Middle frontal gyrus (tissue), 1 donor: ENCODE data around the gene LGI4.

ENCODE experiments used
- DNase-seq: peaks from one replicate; pipeline ENCODE4 v3.0.0-alpha.2; 2015; ENCODE audit warnings: low spot score; ENCODE audit errors: extremely low spot score

The LGI4 gene

DNA sequence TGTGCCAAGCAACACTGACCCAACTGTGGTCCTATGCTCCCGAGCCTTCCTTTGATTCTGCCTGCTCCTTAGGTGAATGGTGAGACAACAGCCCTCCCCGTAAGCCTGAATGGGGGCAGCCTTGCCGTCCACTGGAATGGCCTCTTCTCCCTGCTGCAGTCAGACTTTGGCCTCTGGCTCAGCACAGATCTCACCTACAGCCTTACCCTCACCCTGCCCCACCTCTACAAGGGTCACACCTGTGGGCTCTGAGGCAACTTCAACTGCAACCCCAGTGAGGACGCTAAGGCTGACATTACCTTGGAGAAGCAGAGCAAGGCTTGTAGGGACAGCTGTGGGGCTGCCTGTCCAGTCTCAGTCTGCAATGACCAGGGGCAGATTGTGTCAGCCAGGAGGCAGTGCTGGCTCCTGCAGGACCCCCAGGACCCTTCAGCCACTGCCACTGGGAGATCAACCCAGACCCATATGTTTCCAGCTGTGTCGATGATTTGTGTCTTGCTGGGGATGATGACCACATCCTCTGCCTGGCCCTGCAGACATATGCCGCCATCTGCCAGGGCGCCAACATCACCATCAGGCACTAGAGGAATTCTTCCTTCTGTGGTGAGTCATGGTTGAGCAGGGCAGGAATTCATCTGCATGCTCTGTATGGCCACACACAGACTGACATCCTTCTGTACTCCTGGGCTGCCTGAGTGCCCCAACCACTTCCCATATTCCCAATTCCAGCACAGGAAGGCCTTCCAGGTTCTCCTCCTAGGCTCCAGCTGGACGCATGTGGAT, 46.5 kb downstream of the LGI4 start:
- DNase-seq, result no peak

DNA sequence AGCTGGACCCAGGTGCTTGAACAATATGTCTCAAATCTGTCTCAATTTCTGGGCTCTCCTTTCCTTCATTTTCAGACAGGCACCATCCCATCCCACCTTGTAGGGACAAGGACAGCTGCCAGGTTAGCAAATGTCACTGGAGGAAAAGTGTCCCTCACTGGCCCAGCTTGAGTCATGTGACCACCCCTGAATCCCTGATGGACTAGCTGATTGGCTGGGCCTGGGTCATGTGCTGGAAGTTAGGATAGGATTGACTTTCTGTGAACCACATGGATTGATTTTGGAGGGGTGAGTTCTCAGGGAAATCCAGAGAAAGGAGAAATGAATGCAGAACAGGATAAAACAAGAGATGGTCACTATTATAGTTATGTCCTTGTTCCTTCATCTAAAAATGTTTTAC, 47.5 kb downstream of the LGI4 start:
- no peak for DNase-seq

GRCh38 chr19:35086455-35086854, 48.4 kb downstream of the LGI4 start:
- DNase-seq, result no peak

DNA sequence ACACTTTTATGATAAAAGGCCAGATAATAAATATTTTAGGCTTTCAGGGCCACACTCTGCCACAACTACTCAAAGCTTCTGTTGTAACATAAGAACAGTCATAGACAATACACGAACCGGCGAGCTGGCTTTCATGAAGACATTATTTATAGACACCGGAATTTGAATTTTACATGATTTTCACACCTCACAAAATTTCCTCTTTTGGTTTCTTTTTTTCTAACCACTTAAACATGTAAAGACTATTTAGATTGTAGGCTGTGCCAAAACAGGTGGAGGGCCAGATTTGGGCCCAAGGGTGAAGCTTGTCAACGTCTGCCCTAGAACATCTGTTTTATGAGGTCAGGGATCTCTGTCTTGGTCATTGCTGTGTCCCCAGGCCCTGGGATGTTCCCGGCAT, 48.9 kb downstream of the LGI4 start:
- no peak for DNase-seq

DNA sequence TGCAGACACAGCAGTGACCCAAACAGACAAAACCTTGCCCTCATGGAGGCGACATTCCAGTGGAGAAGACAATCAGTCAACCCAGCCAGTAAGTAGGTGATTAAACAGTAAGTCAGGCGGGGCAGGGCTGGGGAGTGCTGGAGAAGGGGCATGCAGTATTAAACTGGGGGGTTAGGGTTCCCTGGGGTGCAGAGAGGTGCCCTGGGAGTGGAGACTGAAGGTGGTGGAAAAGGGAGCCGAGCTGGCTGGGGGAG, 50.4 kb downstream of the LGI4 start:
- no peak for DNase-seq

DNA sequence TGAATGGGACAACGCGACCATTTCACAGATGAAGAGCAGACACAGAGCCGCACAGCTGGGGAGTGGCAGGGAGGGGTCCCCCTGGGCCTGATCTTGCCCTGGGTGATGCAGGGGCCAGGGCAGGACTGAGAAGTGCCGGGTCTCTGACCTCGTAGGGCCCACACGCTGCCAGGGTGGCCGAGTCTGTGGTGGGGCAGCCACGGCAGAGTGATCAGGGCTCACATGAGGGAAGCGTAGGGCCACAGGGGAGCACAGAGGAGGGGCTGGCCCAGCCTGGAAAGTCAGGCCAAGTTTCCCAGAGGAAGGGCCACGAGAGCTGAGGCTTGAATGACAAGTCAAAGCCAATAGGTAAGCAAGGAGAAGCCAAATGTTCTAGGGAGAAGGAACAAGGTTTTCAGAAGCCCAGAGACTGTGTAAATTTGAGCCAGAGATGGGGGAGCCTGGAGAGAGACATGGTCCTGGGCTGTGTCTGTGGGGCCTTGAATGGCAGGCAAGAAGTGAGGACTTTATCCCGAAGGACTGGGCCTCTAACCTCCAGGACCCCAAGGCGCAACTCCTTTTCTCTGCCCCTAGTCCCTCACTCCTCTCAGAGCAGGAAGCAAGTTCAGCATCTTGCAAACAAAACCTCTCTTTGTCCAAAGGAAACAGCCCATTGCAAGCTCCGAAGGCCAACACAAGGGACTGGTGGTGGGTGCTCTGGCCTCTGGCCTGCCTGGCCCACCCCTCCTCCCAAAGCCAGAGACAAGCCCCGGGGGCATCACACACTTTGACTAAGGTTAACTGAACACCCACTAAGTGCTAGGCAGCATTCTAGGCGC, 51.0 kb downstream of the LGI4 start:
- no peak for DNase-seq

DNA sequence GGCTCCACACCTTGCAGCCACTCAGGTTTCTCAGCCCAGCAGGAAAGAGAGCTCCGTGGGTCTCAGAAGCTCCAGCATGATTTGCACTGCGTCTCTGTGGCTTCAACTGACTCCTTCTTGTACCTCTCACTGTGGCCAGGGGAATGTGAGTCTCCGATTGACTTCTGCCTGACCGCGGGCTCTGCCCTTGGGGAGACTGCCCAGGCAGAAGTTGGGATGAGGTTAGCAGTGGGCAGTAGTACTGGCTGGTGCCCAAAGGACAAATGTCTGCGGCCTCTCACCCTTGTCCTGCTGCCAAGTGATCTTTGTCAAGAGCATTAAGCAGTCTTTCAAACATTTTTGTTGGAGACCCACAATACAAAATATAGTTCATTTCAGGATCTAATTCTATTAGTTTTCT, 53.7 kb downstream of the LGI4 start:
- DNase-seq, result no peak

DNA sequence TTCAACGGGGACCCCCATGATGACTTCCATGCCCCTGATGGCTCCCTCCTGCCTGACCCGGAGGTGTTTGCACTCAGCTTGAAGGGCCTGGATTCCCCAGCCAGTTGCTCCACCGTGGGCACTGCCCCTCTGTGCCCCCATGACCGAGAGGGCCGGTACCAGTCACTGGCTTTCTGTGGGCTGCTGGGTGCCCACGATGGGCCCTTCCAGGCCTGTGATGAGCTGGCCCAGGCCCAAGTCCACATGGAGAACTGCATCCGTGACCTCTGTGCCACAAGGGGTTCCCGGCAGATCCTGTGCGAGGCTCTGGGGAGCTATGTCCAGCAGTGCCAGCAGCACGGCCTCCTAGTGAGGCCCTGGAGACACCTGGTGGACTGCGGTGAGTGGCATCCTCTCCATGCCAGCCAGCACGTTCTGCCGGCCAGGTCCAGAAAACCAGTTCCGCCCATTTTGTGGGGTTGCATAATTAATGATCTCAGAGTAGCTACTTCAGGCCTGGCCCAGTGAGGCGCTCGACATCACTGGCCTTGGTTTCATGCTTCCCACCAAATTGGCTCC, 54.2 kb downstream of the LGI4 start:
- DNase-seq, result no peak

- no peak for DNase-seq
These were observed 55.0 kb downstream of the LGI4 start for GRCh38 chr19:35079826-35080225.

- DNase-seq, result no peak
These were observed 57.2 kb downstream of the LGI4 start for GRCh38 chr19:35077411-35078223.

DNA sequence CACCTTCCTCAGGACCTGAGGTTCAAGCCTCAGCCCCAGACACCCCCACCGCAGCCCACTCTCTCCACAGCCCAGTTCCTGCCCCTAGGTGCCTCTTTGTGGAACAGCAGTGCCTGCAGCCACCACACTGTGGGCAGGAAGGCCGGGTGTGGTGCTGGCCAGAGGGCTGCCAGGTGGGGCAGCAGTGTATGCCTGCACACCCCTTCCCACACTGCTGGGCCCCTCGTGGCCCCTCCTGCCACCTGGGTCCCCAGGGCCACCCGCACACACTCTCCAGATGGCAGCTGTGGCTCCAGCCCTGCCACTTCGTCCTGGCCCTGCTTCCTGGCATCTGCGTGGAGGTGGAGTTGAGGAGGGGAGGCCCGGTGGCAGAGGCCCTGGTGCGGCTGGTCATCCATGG, 58.2 kb downstream of the LGI4 start:
- DNase-seq, result no peak

DNA sequence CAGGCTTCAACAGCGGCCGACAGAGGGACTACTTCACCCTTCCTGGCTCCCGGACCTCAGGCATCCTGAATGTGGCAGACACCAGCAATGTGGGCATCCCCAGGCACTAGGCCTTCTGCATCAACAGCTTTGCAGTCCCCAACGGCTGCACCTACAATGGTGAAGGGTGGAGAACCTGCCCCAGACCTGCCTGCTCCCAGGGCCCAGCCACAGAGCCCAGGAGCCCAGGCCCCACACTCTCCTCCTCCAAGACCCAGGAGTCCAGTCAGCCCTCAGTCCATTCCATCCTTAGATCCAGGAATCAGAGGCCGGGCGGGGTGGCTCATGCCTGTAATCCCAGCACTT, 58.9 kb downstream of the LGI4 start:
- DNase-seq, result no peak

DNA sequence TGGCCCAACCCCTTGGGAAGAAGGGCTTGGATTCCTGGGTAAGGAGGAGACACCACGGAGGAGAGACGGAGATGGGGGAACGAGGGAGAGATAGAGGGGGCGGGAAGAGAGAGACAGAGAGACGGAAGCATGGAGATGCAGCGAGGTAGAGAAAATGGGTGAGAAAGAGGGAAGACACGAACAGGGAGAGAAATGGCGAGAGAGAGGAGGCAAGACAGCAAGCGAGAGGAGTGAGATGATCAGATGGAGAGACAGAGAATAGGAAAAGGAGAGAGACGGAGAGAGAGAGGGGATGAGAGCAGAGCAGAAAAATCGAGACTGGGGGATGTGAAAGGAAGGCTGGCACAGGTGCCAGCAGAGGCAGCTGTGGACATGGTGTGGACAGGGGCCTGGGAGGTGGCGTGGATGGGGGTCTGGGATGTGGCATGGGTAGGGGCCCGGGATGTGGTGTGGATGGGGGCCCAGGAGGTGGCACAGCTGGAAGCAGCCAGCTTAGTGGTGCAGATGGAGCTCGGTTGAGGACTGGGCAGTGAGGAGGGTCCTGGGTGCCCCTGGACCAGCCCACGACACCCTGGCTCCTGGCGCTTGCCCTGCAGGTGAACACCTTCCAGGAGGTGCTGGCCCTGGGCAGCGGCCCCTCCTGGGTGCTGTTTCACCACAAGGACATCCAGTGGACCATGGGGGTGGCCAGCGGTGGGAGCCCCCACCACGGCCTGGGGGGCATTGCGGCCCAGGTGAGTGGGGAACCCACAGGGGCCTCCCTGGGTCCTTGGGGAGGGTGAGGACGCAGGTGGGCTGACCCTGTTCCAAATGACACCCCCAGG, 59.4 kb downstream of the LGI4 start:
- DNase-seq, result no peak
